ENCODE measurements around the gene SLC43A2.
"Not testable (repeated sequence)": the region's sequence is repeated elsewhere in the genome, so short reads cannot be mapped to it uniquely, and the experiment has no call there.

SLC43A2 gene

DNA sequence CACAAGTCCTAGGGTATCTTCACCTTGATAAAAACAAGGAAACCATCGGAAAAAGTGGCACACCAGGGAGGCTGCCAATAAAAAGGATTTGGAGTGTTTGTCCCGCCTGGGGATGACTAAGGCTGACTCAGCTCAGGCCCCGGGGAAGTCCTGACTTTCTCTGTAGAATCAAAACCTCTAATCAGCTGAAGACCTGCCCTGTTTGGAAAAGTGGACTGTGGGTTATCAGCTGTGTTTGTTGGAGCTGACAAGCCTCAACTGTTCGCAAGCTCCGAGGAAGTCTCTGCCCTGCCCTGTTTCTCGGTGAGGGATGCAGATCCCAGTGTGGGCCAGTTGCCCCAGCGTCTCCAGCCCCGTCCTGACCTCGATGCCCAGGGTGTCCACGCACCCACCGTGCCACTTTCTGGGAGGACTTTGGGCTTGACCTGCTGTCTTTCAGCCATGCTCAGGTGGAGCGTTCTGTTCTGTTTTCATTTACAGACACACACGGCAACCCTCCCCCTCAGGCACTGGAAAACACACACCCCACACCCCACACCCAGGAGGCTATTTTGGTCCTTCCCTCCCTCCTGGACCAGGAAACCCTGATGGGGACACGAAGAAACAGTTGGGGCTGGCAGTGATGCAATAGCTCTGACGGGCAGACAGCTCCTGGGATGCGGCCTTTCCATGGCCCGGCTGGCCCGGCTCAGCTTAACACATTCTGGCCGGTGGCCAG is 38.4 kb downstream of the SLC43A2 start:
- peak; percentile 97 for DNase-seq (ENCODE audit: low spot score)

GRCh38 chr17:1588821-1589585 is 39.6 kb downstream of the SLC43A2 start:
- DNase-seq (ENCODE audit: low spot score) = no peak

DNA sequence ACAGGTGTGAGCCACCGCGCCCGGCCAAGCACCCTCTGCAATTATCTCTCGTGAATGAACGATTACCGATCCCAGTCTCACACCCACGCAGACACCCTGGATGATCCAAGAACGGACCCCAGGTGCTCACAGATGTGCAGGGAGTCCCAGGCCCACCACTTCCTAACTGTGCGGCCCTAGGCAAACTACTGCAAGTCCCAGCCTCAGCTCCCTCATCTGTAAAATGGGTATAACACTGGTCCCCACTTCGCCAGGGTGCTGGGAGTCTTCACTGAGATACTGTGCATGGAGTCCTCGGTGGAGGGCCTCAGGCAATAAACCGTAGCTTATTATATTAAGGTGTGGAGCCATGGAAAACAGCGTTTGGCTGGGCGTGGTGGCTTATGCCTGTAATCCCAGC is 44.5 kb downstream of the SLC43A2 start:
- DNase-seq (ENCODE audit: low spot score) = no peak

GRCh38 chr17:1583556-1583955 is 45.1 kb downstream of the SLC43A2 start:
- no peak for DNase-seq (ENCODE audit: low spot score)

GRCh38 chr17:1582374-1582773 is 46.3 kb downstream of the SLC43A2 start:
- DNase-seq (ENCODE audit: low spot score) = no peak

- no peak for DNase-seq (ENCODE audit: low spot score)
Measured at GRCh38 chr17:1580979-1581676, 47.5 kb downstream of the SLC43A2 start.

DNA sequence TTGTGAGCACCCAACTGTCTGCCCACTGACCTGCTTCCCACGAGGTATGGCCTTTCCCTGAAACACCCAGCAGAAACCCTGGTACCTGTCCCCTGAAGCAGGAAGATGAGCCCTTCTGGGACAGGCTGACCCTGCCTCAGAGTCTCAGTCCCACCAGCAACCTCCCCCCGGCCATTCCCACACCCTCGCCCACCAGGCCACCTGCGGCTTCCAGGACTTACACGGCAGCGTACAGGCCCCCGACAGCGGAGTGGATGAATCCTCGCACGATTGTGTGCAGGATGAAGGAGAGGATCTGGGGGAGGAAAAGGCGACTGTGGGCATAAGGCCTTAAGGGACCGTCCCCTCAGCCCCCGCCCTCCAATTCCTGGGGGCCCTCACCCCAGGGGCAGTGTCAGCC is 50.6 kb downstream of the SLC43A2 start:
- DNase-seq (ENCODE audit: low spot score) = no peak

- no peak for DNase-seq (ENCODE audit: low spot score)
Measured at GRCh38 chr17:1577583-1578013, 51.0 kb downstream of the SLC43A2 start.

DNA sequence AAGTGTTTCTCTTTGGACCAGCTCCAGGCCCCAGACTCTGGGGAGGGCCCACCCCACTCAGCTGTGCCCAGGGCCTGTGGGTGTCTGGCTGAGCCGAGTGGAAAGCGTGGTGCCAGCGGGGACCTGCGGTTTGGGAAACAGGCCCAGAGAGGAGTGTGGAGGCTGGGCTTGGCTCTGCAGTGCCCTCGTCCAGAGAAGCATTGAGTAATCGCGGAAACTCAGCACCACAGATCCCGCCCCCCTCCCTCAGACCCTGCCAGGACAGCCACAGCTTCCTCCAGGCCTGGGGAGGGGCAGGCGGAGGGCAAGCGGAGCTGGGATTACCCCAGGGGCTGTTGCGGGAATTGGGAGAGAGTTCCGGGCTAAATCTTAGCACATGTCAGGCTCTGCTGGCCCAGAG is 51.5 kb downstream of the SLC43A2 start:
- peak; percentile 94 for DNase-seq (ENCODE audit: low spot score)

GRCh38 chr17:1576500-1576899 is 52.1 kb downstream of the SLC43A2 start:
- no peak for DNase-seq (ENCODE audit: low spot score)

DNA sequence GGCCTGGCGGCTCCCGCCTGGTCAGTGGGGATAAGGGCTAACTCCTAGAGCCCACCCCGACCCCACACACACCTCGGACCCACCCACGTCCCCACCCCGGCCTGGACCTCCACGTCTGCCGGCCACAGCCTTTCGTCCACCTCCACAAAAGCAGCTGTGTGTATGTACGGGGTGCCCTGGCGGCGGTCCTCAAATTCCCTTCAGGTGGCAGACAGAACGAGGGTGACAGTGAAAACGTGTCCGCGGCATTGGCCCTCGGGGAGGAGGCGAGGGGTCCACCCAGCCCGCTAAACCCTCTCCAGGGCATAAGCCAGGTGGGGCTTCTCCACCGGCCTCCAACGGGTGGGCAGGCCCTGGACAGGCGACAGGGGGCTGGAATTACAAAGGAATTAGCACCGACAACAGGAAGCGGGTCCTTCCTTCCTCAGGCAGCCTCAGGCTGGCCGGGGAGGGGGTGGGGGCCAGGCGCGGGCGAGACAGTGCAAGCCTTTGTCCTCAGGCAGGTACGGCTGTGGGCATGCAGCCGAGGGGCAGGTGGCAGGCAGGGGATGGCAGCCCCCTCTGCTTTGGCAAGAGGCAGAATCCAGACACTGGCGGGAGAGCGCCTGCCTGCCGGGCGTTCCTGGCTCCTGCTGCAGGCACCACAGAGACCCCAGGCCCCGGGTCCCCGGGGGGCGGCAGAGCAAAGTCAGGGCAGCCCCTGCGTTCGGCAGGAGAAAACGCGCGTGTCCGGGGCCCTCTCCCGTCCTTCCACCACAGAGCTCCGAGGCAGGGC is 53.8 kb downstream of the SLC43A2 start:
- no peak for DNase-seq (ENCODE audit: low spot score)

GRCh38 chr17:1573932-1574696 is 54.5 kb downstream of the SLC43A2 start:
- DNase-seq (ENCODE audit: low spot score) = peak; percentile 94

DNA sequence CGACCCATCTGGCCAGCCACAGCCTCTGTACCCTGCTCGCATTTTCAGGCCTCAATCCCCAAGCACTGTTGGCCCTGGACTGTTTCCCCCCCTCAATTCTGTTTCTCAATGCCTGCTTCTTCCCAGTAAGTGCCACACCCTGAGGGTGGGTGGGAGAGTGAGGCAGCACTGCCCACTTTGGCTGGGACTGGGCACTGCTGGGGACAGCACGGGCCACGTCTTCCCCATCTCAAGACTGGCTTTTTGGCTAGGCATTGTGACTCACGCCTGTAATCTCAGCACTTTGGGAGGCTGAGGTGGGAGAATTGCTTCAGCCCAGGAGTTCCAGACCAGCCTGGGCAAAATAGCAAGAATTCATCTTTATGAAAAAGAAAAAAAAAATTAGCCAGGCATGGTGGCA is 56.0 kb downstream of the SLC43A2 start:
- DNase-seq (ENCODE audit: low spot score) = not testable (repeated sequence)

DNA sequence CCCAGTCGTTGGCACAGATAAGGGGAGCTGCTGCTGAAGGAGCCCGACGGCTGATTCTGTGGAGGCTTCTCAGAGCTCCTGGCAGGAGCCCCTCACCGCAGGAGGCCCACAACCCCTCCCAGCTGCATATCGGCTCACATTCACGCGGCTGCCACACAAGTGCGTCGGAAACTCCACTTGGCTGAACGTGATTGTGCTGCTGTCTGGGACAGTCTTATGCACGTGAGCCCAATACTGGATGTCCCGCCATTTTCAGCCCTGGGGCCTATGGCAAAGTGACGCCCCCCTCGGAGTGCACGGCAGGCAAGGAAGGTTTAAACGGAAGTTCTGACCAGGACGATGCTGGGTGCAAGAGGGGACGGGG is 57.3 kb downstream of the SLC43A2 start:
- DNase-seq (ENCODE audit: low spot score) = no peak

GRCh38 chr17:1568950-1569810 is 59.5 kb downstream of the SLC43A2 start:
- no peak for DNase-seq (ENCODE audit: low spot score)

DNA sequence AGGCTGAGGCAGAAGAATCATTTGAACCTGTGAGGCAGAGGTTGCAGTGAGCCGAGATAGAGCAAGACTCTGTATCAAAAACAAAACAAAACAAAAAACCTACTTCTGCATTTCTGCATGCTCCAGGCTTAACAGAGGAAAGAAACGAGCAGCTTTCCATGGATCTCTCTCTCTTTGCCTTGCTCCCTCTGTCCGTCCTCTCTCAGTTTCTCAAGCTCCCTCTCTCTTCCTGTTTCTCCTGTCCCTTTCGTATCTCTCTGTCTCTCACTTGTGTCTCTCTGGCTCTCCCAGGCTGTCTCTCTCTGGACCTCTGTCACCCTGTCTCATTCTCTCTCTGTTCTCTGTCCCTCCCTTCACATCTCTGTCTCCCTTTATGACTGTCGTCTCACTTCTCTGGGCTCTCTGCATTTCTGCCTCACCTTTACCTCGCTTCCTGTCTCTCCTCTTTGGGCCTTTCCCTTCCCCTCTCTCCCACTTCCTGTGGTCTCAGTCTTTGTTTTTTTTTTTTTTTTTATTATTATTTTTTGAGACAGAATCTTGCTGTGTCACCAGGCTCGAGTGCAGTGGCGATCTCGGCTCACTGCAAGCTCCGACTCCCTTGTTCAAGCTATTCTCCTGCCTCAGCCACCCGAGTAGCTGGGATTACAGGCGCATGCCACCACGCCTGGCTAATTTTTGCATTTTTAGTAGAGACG is 62.0 kb downstream of the SLC43A2 start:
- DNase-seq (ENCODE audit: low spot score) = no peak

DNA sequence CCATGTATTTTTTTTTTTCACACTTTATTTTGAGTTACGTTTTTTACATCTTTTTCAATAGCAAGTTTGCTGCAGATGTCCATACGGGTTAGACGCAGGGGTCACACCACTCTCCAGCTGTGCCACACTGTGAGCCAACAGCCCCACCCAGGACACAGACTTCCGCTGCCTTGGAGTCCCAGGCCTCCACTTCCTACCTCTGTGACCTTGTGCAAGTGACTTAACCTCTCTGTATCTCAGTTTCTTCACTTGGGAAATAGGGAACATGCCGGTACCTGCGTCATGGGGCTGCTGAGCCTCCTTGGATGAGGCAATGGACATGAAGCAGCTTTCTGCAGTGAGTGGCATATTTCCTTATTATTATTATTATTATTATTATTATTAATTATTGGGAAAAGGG is 62.8 kb downstream of the SLC43A2 start:
- no peak for DNase-seq (ENCODE audit: low spot score)

- DNase-seq (ENCODE audit: low spot score) = no peak
Measured at GRCh38 chr17:1563786-1564613, 64.6 kb downstream of the SLC43A2 start.

DNA sequence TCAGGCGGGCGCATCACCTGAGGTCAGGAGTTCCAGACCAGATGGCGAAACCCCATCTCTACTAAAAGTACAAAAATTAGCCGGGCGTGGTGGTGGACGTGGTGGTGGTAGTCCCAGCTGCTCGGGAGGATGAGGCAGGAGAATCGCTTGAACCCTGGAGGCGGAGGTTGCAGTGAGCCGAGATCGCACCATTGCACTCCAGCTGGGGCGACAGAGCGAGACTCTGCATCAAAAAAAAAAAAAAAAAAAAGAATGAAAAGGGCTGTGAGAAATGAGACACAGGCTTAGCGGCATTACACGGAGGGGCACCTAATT is 65.2 kb downstream of the SLC43A2 start:
- DNase-seq (ENCODE audit: low spot score) = not testable (repeated sequence)

Measured in AG08396 (cell line).